AG04450 (cell line): ENCODE data around the gene DVL3. TPM values are rescaled to one million over a fixed set of nuclear protein-coding genes. Genes with fewer than 3 reads are reported as not detected.
"Not testable (repeated sequence)": the region's sequence is repeated elsewhere in the genome, so short reads cannot be mapped to it uniquely, and the experiment has no call there.

Source experiments
- CTCF ChIA-PET: fragments of 300-600, 350-600 bp; formaldehyde crosslinking; extraction: SDS; loops from one replicate; lab custom pipeline; 2022; ENCODE audit warnings: antibody characterized with exemption, inconsistent platforms; lab: Charles Lee
- POLR2A ChIA-PET: fragments of 350-600 bp; formaldehyde crosslinking; extraction: SDS; loops from one replicate; lab custom pipeline; 2021; ENCODE audit warnings: antibody characterized with exemption, inconsistent platforms; lab: Yijun Ruan, JAX
- DNase-seq: peaks from one replicate; pipeline ENCODE4 v3.0.0-alpha.2; 2011; ENCODE audit warnings: low read depth, low spot score
- H3K27ac ChIP-seq: one replicate; pipeline ENCODE4 v1.5.1; 2012; ENCODE audit warnings: low read depth, low read length, control low read depth
- H3K27me3 ChIP-seq: one replicate; pipeline ENCODE4 v1.6.0; 2012; ENCODE audit warnings: low read length; ENCODE audit not compliant: control insufficient read depth, insufficient read depth
- H3K4me3 ChIP-seq: 2 replicates; pipeline ENCODE4 v1.5.1; 2011; ENCODE audit warnings: mild to moderate bottlenecking, low read depth, low read length, control low read depth
- H3K9me3 ChIP-seq: 2 replicates; pipeline ENCODE4 v1.5.1; 2012; ENCODE audit warnings: low read length; ENCODE audit not compliant: control insufficient read depth, insufficient read depth
- polyA plus RNA-seq: library from polyadenylated mRNA; depleted of rRNA; stranded (reverse); fragments of >200 nt; gene quantifications from 2 replicates; pipeline ENCODE4 v1.2.3, GENCODE V29; 2011
- TF ChIP-seq, protein P1 (sequence below): IDR thresholded peaks from 2 replicates; pipeline ENCODE4 v1.5.1; 2011; ENCODE audit warnings: low read depth, low read length, control low read depth, inconsistent platforms

Gene DVL3
- polyA plus RNA-seq, 1 experiment, result 29.7 TPM

DNA sequence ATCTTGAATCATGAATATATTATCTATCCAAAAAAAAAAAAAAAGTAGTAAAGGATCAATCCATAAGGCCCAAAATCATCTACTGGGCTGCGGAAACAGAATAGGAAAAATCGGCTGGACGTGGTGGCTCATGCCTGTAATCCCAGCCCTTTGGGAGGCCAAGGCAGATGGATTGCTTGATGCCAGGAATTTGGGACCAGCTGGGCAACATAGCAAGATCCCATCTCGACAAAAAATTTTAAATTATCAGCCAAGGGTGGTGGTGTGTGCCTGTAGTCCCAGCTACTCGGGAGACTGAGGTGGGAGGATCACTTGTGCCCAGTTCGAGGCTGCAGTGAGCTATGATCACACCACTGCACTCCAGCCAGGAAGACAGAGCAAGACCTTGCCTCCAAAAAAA lies 6.1 kb upstream of the DVL3 start:
- POLR2A ChIA-PET, result no interaction called here
- no peaks in the 10 kb centered on the region for H3K9me3 ChIP-seq
- CTCF ChIA-PET, result interaction anchor here (0.6 kb wide), 1 partner anchor 34 kb away, joined by 7 read pairs; no protein-coding TSS in a partner anchor
- no peaks in the 10 kb centered on the region for H3K27me3 ChIP-seq
- DNase-seq, result no peak
- H3K4me3 ChIP-seq, result no peak overlapping the region
- TF ChIP-seq, protein P1, sequence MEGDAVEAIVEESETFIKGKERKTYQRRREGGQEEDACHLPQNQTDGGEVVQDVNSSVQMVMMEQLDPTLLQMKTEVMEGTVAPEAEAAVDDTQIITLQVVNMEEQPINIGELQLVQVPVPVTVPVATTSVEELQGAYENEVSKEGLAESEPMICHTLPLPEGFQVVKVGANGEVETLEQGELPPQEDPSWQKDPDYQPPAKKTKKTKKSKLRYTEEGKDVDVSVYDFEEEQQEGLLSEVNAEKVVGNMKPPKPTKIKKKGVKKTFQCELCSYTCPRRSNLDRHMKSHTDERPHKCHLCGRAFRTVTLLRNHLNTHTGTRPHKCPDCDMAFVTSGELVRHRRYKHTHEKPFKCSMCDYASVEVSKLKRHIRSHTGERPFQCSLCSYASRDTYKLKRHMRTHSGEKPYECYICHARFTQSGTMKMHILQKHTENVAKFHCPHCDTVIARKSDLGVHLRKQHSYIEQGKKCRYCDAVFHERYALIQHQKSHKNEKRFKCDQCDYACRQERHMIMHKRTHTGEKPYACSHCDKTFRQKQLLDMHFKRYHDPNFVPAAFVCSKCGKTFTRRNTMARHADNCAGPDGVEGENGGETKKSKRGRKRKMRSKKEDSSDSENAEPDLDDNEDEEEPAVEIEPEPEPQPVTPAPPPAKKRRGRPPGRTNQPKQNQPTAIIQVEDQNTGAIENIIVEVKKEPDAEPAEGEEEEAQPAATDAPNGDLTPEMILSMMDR, result no peak
- H3K27ac ChIP-seq, result no peak overlapping the region

DNA sequence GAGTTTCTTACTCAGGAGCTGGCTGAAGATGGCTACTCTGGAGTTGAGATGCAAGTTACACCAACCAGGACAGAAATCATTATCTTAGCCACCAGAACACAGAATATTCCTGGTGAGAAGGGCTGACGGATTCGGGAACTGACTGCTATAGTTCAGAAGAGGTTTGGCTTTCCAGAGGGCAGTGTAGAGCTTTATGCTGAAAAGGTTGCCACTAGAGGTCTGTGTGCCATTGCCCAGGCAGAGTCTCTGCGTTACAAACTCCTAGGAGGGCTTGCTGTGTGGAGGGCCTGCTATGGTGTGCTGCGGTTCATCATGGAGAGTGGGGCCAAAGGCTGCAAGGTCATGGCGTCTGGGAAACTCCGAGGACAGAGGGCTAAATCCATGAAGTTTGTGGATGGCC lies 5.4 kb upstream of the DVL3 start:
- H3K9me3 ChIP-seq, POLR2A ChIA-PET, DNase-seq, H3K27me3 ChIP-seq, H3K27ac ChIP-seq, H3K4me3 ChIP-seq: not testable (repeated sequence)
- TF ChIP-seq, protein P1, result 0 out of 2 replicates have a peak, but pooled peaks have one; percentile 24
- CTCF ChIA-PET, result interaction anchor here (0.6 kb wide), 1 partner anchor 35 kb away, joined by 7 read pairs; no protein-coding TSS in a partner anchor

DNA sequence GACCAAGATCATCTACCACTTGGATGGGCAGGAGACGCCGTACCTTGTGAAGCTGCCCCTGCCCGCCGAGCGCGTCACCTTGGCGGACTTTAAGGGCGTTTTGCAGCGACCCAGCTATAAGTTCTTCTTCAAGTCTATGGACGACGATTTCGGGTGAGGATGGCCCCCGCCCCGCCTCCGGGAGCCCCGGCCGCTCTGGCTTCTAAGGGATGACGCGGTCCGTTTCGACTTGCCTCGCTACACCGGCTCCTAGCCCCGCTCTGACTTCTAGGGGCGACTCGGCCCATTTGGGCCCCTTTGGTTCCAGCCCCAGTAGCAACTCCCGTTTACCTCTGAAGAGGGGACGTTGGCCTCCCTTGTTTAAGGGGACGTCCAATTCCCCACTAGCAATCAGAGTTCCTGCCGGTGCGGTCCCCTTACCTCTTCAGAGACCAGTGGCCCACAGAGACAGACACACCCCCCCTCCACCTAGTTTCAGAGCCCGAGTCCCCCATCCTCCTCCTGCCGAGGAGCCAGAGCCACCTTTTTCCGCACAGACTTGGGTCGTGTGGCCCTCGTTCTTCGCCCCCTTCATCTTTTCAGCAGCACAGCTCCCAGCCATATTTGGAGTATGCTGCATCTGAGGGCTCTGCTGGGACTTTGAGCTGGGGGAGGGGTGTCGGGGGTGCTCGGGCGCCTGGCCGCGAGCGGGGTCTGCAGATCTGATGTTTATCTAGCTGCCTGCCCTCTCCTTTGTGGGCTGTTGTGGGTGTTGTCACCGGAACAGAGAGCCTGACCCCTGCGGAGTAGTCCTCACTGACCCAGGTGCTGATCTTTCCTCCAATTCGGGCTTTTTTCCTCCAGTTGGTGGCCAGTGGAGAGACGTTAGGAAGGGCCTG lies 706 bp downstream of the DVL3 start:
- TF ChIP-seq, protein P1, result no peak
- Histone ChIP-seq H3K27me3 (no peaks in the 10 kb centered on the region), H3K27ac (peak overlapping the region; percentile 65), H3K4me3 (peak overlapping the region; percentile 97), H3K9me3 (no peaks in the 10 kb centered on the region; the same call in 1 of the 2 replicates)
- CTCF ChIA-PET, result interaction anchor here (0.7 to 0.9 kb wide), 2 partner anchors 21 to 94 kb away, joined by 3 to 6 read pairs; partner anchors contain the start of gene EIF2B5
- POLR2A ChIA-PET, result interaction anchor here (0.6 to 2.1 kb wide), 9 partner anchors 10 to 296 kb away, joined by 3 to 17 read pairs (median 5); partner anchors contain the start of genes ABCF3 and AP2M1
- DNase-seq, result no peak

DNA sequence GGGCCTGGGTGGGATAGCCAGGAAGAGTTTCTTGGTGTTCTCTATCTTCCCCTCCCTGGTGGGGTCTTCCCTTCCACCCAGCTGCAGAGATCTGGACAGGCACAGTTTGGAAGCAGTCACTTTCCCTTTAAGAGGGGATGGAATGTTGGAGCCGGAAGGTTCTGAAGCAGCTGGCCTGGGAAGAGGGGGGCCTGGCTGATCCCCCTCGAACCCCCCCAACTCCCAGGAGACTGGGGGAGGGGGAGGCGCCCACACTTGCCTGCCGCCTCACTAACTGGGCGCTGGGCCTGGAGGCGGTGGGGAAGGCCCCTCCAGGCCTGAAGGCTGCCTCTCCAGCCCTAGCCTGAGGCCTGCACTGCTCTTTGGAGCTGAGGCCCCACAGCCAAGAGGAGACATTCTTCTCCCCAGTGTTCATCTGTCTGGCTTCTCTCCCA lies 1.4 kb downstream of the DVL3 start:
- POLR2A ChIA-PET, result interaction anchor here (0.7 to 2.1 kb wide), 10 partner anchors 9 to 30 kb away, joined by 3 to 17 read pairs (median 5); partner anchors contain the start of genes ABCF3, AP2M1 and EIF2B5
- DNase-seq, result no peak
- CTCF ChIA-PET, result no interaction called here
- Histone ChIP-seq H3K27ac (peak overlapping the region; percentile 65), H3K27me3 (no peaks in the 10 kb centered on the region), H3K9me3 (no peaks in the 10 kb centered on the region; the same call in 1 of the 2 replicates), H3K4me3 (peak overlapping the region; percentile 97)
- TF ChIP-seq, protein P1, result no peak
